Mesenchymal stem cell (in vitro differentiated cells and primary cell): ENCODE measurements around the gene ZNF25.

Source experiments
- DNase-seq: peaks from one replicate; pipeline ENCODE4 v3.0.0-alpha.2; 2013
- H2AFZ ChIP-seq: one replicate; pipeline ENCODE4 v1.6.1; 2013; ENCODE audit warnings: low read depth, mild to moderate bottlenecking, control low read depth, inconsistent platforms, low read length, moderate library complexity
- H2AK5ac ChIP-seq: 2 replicates; pipeline ENCODE4 v1.6.1; 2013; ENCODE audit warnings: low read length, moderate library complexity, mild to moderate bottlenecking, inconsistent platforms; ENCODE audit not compliant: severe bottlenecking
- H2BK120ac ChIP-seq: one replicate; pipeline ENCODE4 v1.6.1; 2013; ENCODE audit warnings: low read depth, mild to moderate bottlenecking, inconsistent platforms, low read length, moderate library complexity
- H2BK12ac ChIP-seq, 2 experiments: one replicate each; pipeline ENCODE4 v1.6.1; 2013; ENCODE audit warnings: inconsistent platforms in 2 of 2, low read length in 2 of 2, mild to moderate bottlenecking in 2 of 2, moderate library complexity in 2 of 2, control low read depth in 1 of 2
- H2BK15ac ChIP-seq: one replicate; pipeline ENCODE4 v1.6.1; 2013; ENCODE audit warnings: mild to moderate bottlenecking, low read depth, inconsistent platforms; ENCODE audit not compliant: poor library complexity, severe bottlenecking
- H2BK5ac ChIP-seq: 2 replicates; pipeline ENCODE4 v1.6.1; 2013; ENCODE audit warnings: low read depth, mild to moderate bottlenecking, low read length, control low read depth, inconsistent platforms; ENCODE audit not compliant: poor library complexity, severe bottlenecking
- H3K14ac ChIP-seq, 2 experiments: one replicate each; pipeline ENCODE4 v1.6.1; 2013; ENCODE audit warnings: inconsistent platforms in 2 of 2, low read length in 2 of 2, control low read depth in 1 of 2, mild to moderate bottlenecking in 1 of 2, moderate library complexity in 1 of 2
- H3K18ac ChIP-seq, 2 experiments: one replicate each; pipeline ENCODE4 v1.6.1; 2013; ENCODE audit warnings: inconsistent platforms in 2 of 2, low read length in 2 of 2, control low read depth in 1 of 2, low read depth in 1 of 2, mild to moderate bottlenecking in 1 of 2
- H3K23ac ChIP-seq, 2 experiments: one replicate each; pipeline ENCODE4 v1.6.1; 2013; ENCODE audit warnings: inconsistent platforms in 2 of 2, low read length in 2 of 2, mild to moderate bottlenecking in 2 of 2, moderate library complexity in 2 of 2, control low read depth in 1 of 2
- H3K27ac ChIP-seq: 2 replicates; pipeline ENCODE4 v1.5.1; 2013; ENCODE audit warnings: mild to moderate bottlenecking, moderate library complexity, low read length, control low read depth, inconsistent platforms; ENCODE audit not compliant: poor library complexity, severe bottlenecking
- H3K27me3 ChIP-seq, 2 experiments: 2 replicates each; pipeline versions ENCODE4 v1.6.1 to v1.7.0; 2013; ENCODE audit warnings: low read length in 2 of 2, mild to moderate bottlenecking in 2 of 2, moderate library complexity in 2 of 2, control low read depth in 1 of 2, inconsistent platforms in 1 of 2; ENCODE audit not compliant: control insufficient read depth in 1 of 2, insufficient read depth in 1 of 2
- H3K36me3 ChIP-seq, 2 experiments: 2 replicates each; pipeline versions ENCODE4 v1.6.1 to v1.7.0; 2013; ENCODE audit warnings: low read length in 2 of 2, control low read depth in 1 of 2, inconsistent platforms in 1 of 2, low read depth in 1 of 2, mild to moderate bottlenecking in 1 of 2; ENCODE audit not compliant: insufficient read depth in 2 of 2, control insufficient read depth in 1 of 2
- H3K4ac ChIP-seq, 2 experiments: one replicate each; pipeline ENCODE4 v1.6.1; 2013; ENCODE audit warnings: inconsistent platforms in 2 of 2, low read length in 2 of 2, mild to moderate bottlenecking in 2 of 2, moderate library complexity in 2 of 2, control low read depth in 1 of 2, low read depth in 1 of 2
- H3K4me1 ChIP-seq: 2 replicates; pipeline ENCODE4 v1.6.1; 2013; ENCODE audit warnings: low read depth, low read length, control low read depth; ENCODE audit not compliant: control insufficient read depth, insufficient read depth
- H3K4me2 ChIP-seq: 2 replicates; pipeline ENCODE4 v1.6.1; 2013; ENCODE audit warnings: low read length, mild to moderate bottlenecking, inconsistent platforms; ENCODE audit not compliant: poor library complexity, severe bottlenecking
- H3K4me3 ChIP-seq, 2 experiments: 2 replicates each; pipeline versions ENCODE4 v1.5.1 to v1.7.0; 2013; ENCODE audit warnings: low read length in 2 of 2, mild to moderate bottlenecking in 2 of 2, control low read depth in 1 of 2, low read depth in 1 of 2; ENCODE audit not compliant: insufficient read depth in 1 of 2
- H3K79me1 ChIP-seq: replicated peaks from 2 replicates; pipeline ENCODE4 v1.6.1; 2013; ENCODE audit warnings: mild to moderate bottlenecking, control low read depth, low read length, inconsistent platforms; ENCODE audit not compliant: poor library complexity, severe bottlenecking
- H3K9ac ChIP-seq: 2 replicates; pipeline ENCODE4 v1.7.0; 2013; ENCODE audit warnings: mild to moderate bottlenecking, low read length, moderate library complexity
- H3K9me3 ChIP-seq: 2 replicates; pipeline ENCODE4 v1.7.0; 2013; ENCODE audit warnings: mild to moderate bottlenecking, low read length; ENCODE audit not compliant: control insufficient read depth
- H4K8ac ChIP-seq: one replicate; pipeline ENCODE4 v1.6.1; 2013; ENCODE audit warnings: inconsistent platforms, mild to moderate bottlenecking, low read length, moderate library complexity
- H4K91ac ChIP-seq: one replicate; pipeline ENCODE4 v1.6.1; 2013; ENCODE audit warnings: mild to moderate bottlenecking, low read length, inconsistent platforms
- WGBS: methylation state at CpG from one replicate; pipeline ENCODE4 v1.1.7; 2013; ENCODE audit warnings: mixed read lengths; 5-methylcytosine and 5-hydroxymethylcytosine counted together

The ZNF25 gene

GRCh38 chr10:37965006-37965405 is 11.4 kb downstream of the ZNF25 start:
- Histone ChIP-seq H2AK5ac (no peak overlapping the region), H3K9me3 (peaks cover 40% of the 10 kb centered on the region), H3K4me2 (no peak overlapping the region), H3K27me3 (no peaks in the 10 kb centered on the region), H3K14ac (no peak overlapping the region), H2BK15ac (no peak overlapping the region), H3K18ac (no peak overlapping the region), H3K9ac (no peak overlapping the region), H2BK12ac (no peak overlapping the region), H2AFZ (no peak overlapping the region), H3K79me1 (no peaks in the 10 kb centered on the region), H3K4me1 (no peaks in the 10 kb centered on the region), H2BK5ac (no peak overlapping the region), H4K8ac (no peak overlapping the region), H4K91ac (no peak overlapping the region), H3K4me3 (no peak overlapping the region), H3K36me3 (peaks cover 10 to 55% of the 10 kb centered on the region in 2 experiments), H3K4ac (no peak overlapping the region), H3K23ac (no peak overlapping the region), H2BK120ac (no peak overlapping the region), H3K27ac (no peak overlapping the region)
- DNase-seq: no peak

- Histone ChIP-seq H3K9me3 (peaks cover 22% of the 10 kb centered on the region), H4K8ac (no peak overlapping the region), H2AK5ac (no peak overlapping the region), H3K4me1 (no peaks in the 10 kb centered on the region), H4K91ac (no peak overlapping the region), H3K4me2 (no peak overlapping the region), H2BK5ac (no peak overlapping the region), H3K4ac (no peak overlapping the region), H2BK120ac (no peak overlapping the region), H3K27me3 (no peaks in the 10 kb centered on the region), H3K4me3 (no peak overlapping the region), H3K14ac (no peak overlapping the region), H2BK12ac (no peak overlapping the region), H3K23ac (no peak overlapping the region), H3K27ac (no peak overlapping the region), H3K36me3 (peaks cover 12 to 54% of the 10 kb centered on the region in 2 experiments), H3K18ac (no peak overlapping the region), H2BK15ac (no peak overlapping the region), H3K79me1 (peaks cover 1% of the 10 kb centered on the region), H3K9ac (no peak overlapping the region), H2AFZ (no peak overlapping the region)
- peak; percentile 9 for DNase-seq
- WGBS: 100% methylated on average over 1 of the region's 2 CpGs
These were observed 15.8 kb downstream of the ZNF25 start for GRCh38 chr10:37960591-37961137.

- H4K8ac ChIP-seq: no peak overlapping the region
- WGBS: 100% methylated on average over 1 of the region's 2 CpGs
These were observed 18.6 kb downstream of the ZNF25 start for GRCh38 chr10:37957841-37958240.

GRCh38 chr10:37952926-37953325 is 23.5 kb downstream of the ZNF25 start:
- H4K91ac ChIP-seq: no peak overlapping the region
- H2BK5ac ChIP-seq: no peak overlapping the region
- H3K18ac ChIP-seq: no peak overlapping the region
- H3K14ac ChIP-seq: no peak overlapping the region
- no peaks in the 10 kb centered on the region for H3K27me3 ChIP-seq
- H3K9ac ChIP-seq: no peak overlapping the region
- H2BK15ac ChIP-seq: no peak overlapping the region
- no peak for DNase-seq
- no peak overlapping the region for H3K4me2 ChIP-seq
- H3K9me3 ChIP-seq: peaks cover 40% of the 10 kb centered on the region
- WGBS: 87% methylated on average over 2 of the region's 3 CpGs
- H3K4ac ChIP-seq: no peak overlapping the region
- no peak overlapping the region for H4K8ac ChIP-seq
- peaks cover 3 to 80% of the 10 kb centered on the region in 2 experiments for H3K36me3 ChIP-seq
- H2AK5ac ChIP-seq: no peak overlapping the region
- no peak overlapping the region for H2AFZ ChIP-seq
- H3K4me1 ChIP-seq: no peaks in the 10 kb centered on the region
- no peak overlapping the region for H3K23ac ChIP-seq
- no peaks in the 10 kb centered on the region for H3K79me1 ChIP-seq
- no peak overlapping the region for H3K4me3 ChIP-seq
- peak overlapping the region; percentile 65 for H3K27ac ChIP-seq
- no peak overlapping the region for H2BK12ac ChIP-seq
- no peak overlapping the region for H2BK120ac ChIP-seq

More at GRCh38 chr10:37957841-37958240, 18.6 kb downstream of the ZNF25 start:
- Histone ChIP-seq H4K91ac (no peak overlapping the region), H3K9me3 (peaks cover 22% of the 10 kb centered on the region), H3K27ac (no peak overlapping the region), H2AFZ (no peak overlapping the region), H3K23ac (no peak overlapping the region), H3K18ac (no peak overlapping the region), H3K79me1 (peaks cover 1% of the 10 kb centered on the region), H3K36me3 (peaks cover 5 to 64% of the 10 kb centered on the region in 2 experiments), H2BK12ac (no peak overlapping the region), H2BK120ac (no peak overlapping the region), H3K4ac (no peak overlapping the region), H2AK5ac (no peak overlapping the region), H2BK5ac (no peak overlapping the region), H3K4me1 (no peaks in the 10 kb centered on the region), H3K9ac (no peak overlapping the region), H3K14ac (no peak overlapping the region), H3K4me3 (no peak overlapping the region), H3K4me2 (no peak overlapping the region), H2BK15ac (no peak overlapping the region), H3K27me3 (no peaks in the 10 kb centered on the region)
- DNase-seq: no peak
